ENCODE data around the gene HBG2. TPM values are rescaled to one million over a fixed set of nuclear protein-coding genes. Genes with fewer than 3 reads are reported as not detected.

HBG2 gene
- total RNA-seq, 1 experiment from 2014 or later: 8.7 TPM

- Mint-ChIP-seq H3K27ac (no peak overlapping the region), H3K36me3 (no peaks in the 10 kb centered on the region), H3K4me3 (no peak overlapping the region), H3K27me3 (ENCODE audit: low read depth) (no peaks in the 10 kb centered on the region; the same call in 1 of the 2 replicates), H3K9me3 (no peaks in the 10 kb centered on the region), H3K4me1 (no peaks in the 10 kb centered on the region)
- no peak for ATAC-seq
- TF ChIP-seq ARID4B (CRISPR knock-in tag; IDR thresholded peaks at IDR 0.05; ENCODE audit: borderline replicate concordance) (no peak), PREB (CRISPR knock-in tag; IDR thresholded peaks at IDR 0.05; ENCODE audit: borderline replicate concordance) (no peak), GABPB1 (CRISPR knock-in tag; IDR thresholded peaks at IDR 0.05) (no peak), CBFB (CRISPR knock-in tag; IDR thresholded peaks at IDR 0.05; ENCODE audit: low read depth) (no peak), JUN (CRISPR knock-in tag; IDR thresholded peaks at IDR 0.05) (no peak)
- ChIA-PET CTCF (no interaction called here), POLR2A (no interaction called here)
- DNase-seq (ENCODE audit: low spot score): no peak
These were observed 16.1 kb downstream of the HBG2 start for GRCh38 chr11:5238486-5238885.

- Mint-ChIP-seq H3K4me1 (no peaks in the 10 kb centered on the region), H3K4me3 (no peak overlapping the region), H3K27ac (no peak overlapping the region), H3K9me3 (no peaks in the 10 kb centered on the region), H3K36me3 (no peaks in the 10 kb centered on the region), H3K27me3 (ENCODE audit: low read depth) (no peaks in the 10 kb centered on the region; the same call in 1 of the 2 replicates)
- no peak for TF ChIP-seq GTF2I (CRISPR knock-in tag; conservative IDR thresholded peaks at IDR 0.05)
- no peak for TF ChIP-seq ELF4 (CRISPR knock-in tag; IDR thresholded peaks at IDR 0.05; ENCODE audit: low read depth)
- TF ChIP-seq FOXP4 (CRISPR knock-in tag; IDR thresholded peaks at IDR 0.05): no peak
- no peak for TF ChIP-seq SOX15 (CRISPR knock-in tag; IDR thresholded peaks at IDR 0.05)
- no peak for TF ChIP-seq E2F5 (CRISPR knock-in tag; IDR thresholded peaks at IDR 0.05)
- TF ChIP-seq E2F4 (CRISPR knock-in tag; IDR thresholded peaks at IDR 0.05; ENCODE audit: borderline replicate concordance, low read depth): no peak
- TF ChIP-seq STAT6 (CRISPR knock-in tag; conservative IDR thresholded peaks at IDR 0.05; ENCODE audit: low read depth): no peak
- TF ChIP-seq TP53 (CRISPR knock-in tag; IDR thresholded peaks at IDR 0.05): no peak
- TF ChIP-seq NR3C1 (CRISPR knock-in tag; conservative IDR thresholded peaks at IDR 0.05; ENCODE audit: low read depth): no peak
- TF ChIP-seq ATF2 (CRISPR knock-in tag; IDR thresholded peaks at IDR 0.05; ENCODE audit: borderline replicate concordance, low read depth): no peak
- no peak for TF ChIP-seq ZNF416 (CRISPR knock-in tag; IDR thresholded peaks at IDR 0.05)
- TF ChIP-seq NR2C2 (CRISPR knock-in tag; IDR thresholded peaks at IDR 0.05): no peak
- no peak for TF ChIP-seq CDX4 (CRISPR knock-in tag; IDR thresholded peaks at IDR 0.05; ENCODE audit: borderline replicate concordance)
- no peak for TF ChIP-seq ZNF263 (CRISPR knock-in tag; IDR thresholded peaks at IDR 0.05; ENCODE audit: low read depth)
- ChIA-PET POLR2A (no interaction called here), CTCF (no interaction called here)
- ATAC-seq: no peak
- DNase-seq (ENCODE audit: low spot score): no peak
These were observed 17.2 kb downstream of the HBG2 start for GRCh38 chr11:5237420-5237819.
